Measurements from ENCODE around the gene OPHN1.

GRCh38 chrX:68286980-68287379 is 146.3 kb downstream of the OPHN1 start:
- TF ChIP-seq REST (IDR thresholded peaks at IDR 0.05; ENCODE audit: borderline replicate concordance in 1 of 2, low read depth in 1 of 2, low read length in 2 of 2): no peak
- TF ChIP-seq GTF2F1 (IDR thresholded peaks at IDR 0.05; ENCODE audit: low read length): no peak

Measured in HepG2 (cell line).